ENCODE results near the gene C9orf85.

GRCh38 chr9:71910650-71911060 is 784 bp upstream of the C9orf85 start:
- TF ChIP-seq POLR2A (IDR thresholded peaks at IDR 0.05; ENCODE audit: low read depth, low read length) (no peak), POLR2AphosphoS5 (IDR thresholded peaks at IDR 0.05; ENCODE audit: low read depth, low read length) (no peak)
